AG04449 (cell line): Measurements from ENCODE around the gene HOTAIR.

Source experiments
- CTCF ChIA-PET: fragments of 350-600 bp; formaldehyde crosslinking; extraction: SDS; loops from one replicate; lab custom pipeline; 2021; ENCODE audit warnings: antibody characterized with exemption; lab: Yijun Ruan, JAX
- POLR2A ChIA-PET: fragments of 400-600, 350-600 bp; formaldehyde crosslinking; extraction: SDS; loops from one replicate; lab custom pipeline; 2020; ENCODE audit warnings: antibody characterized with exemption, inconsistent platforms; lab: Yijun Ruan, JAX
- DNase-seq: peaks from one replicate; pipeline ENCODE4 v3.0.0-alpha.2; 2010; ENCODE audit warnings: low read depth, low spot score
- H3K4me3 ChIP-seq: 2 replicates; pipeline ENCODE4 v1.5.1; 2011; ENCODE audit warnings: low read depth, mild to moderate bottlenecking, control low read depth, low read length
- TF ChIP-seq, protein P1 (sequence below): IDR thresholded peaks from one replicate; pipeline ENCODE4 v1.5.1; 2011; ENCODE audit warnings: mild to moderate bottlenecking, moderate library complexity, low read length, control low read depth, inconsistent platforms; ENCODE audit not compliant: insufficient read depth; ENCODE audit errors: missing control alignments

HOTAIR gene

DNA sequence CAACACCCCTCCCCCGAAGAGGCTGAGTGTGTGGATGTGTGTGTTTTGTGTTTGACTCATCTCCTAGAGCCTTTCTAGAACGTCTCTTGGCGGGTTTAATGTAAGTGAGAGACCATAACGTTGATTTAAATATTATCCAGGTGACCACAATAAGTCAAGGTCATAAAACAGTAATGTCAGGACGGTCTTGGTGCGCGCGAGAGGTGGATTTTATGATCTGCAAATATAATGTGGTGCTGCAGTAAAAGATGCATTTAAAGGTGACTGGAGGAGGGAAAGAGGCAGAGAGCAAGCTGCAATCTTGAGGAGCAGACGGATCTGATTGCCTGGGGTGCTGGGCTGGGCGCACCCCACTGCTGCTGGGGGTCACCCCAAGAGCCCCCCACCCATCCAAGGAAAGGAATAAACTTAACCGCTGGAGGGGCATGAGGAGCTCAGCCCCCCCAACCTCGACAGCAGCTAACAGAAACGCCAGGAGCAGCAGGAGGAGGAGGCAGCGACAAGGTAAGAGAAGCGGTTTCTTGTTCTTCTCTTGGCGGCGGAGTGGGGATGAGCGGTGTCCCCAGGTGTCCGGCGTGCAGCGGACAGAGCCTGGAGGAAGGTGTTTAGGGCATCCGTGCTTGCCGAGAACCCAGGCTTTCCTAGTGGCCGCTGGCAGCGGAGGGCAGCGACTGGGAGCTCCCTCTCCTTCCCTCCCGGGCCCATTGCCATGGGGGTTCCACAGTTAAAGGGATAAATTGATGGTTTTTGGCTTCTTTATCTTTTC lies 15.7 kb upstream of the HOTAIR start:
- no peak for DNase-seq
- TF ChIP-seq, protein P1, sequence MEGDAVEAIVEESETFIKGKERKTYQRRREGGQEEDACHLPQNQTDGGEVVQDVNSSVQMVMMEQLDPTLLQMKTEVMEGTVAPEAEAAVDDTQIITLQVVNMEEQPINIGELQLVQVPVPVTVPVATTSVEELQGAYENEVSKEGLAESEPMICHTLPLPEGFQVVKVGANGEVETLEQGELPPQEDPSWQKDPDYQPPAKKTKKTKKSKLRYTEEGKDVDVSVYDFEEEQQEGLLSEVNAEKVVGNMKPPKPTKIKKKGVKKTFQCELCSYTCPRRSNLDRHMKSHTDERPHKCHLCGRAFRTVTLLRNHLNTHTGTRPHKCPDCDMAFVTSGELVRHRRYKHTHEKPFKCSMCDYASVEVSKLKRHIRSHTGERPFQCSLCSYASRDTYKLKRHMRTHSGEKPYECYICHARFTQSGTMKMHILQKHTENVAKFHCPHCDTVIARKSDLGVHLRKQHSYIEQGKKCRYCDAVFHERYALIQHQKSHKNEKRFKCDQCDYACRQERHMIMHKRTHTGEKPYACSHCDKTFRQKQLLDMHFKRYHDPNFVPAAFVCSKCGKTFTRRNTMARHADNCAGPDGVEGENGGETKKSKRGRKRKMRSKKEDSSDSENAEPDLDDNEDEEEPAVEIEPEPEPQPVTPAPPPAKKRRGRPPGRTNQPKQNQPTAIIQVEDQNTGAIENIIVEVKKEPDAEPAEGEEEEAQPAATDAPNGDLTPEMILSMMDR = no peak
- CTCF ChIA-PET = interaction anchor here (0.6 to 6.4 kb wide), 23 partner anchors 9 to 389 kb away, joined by 3 to 88 read pairs (median 7); partner anchors contain the start of genes HOXC5, HOXC8 and HOXC9
- POLR2A ChIA-PET = interaction anchor here (0.5 to 3.8 kb wide), 10 partner anchors 10 to 211 kb away, joined by 3 to 22 read pairs (median 6); partner anchors contain the start of genes HOXC6, HOXC8 and HOXC9
- peak overlapping the region; percentile 96 for H3K4me3 ChIP-seq

DNA sequence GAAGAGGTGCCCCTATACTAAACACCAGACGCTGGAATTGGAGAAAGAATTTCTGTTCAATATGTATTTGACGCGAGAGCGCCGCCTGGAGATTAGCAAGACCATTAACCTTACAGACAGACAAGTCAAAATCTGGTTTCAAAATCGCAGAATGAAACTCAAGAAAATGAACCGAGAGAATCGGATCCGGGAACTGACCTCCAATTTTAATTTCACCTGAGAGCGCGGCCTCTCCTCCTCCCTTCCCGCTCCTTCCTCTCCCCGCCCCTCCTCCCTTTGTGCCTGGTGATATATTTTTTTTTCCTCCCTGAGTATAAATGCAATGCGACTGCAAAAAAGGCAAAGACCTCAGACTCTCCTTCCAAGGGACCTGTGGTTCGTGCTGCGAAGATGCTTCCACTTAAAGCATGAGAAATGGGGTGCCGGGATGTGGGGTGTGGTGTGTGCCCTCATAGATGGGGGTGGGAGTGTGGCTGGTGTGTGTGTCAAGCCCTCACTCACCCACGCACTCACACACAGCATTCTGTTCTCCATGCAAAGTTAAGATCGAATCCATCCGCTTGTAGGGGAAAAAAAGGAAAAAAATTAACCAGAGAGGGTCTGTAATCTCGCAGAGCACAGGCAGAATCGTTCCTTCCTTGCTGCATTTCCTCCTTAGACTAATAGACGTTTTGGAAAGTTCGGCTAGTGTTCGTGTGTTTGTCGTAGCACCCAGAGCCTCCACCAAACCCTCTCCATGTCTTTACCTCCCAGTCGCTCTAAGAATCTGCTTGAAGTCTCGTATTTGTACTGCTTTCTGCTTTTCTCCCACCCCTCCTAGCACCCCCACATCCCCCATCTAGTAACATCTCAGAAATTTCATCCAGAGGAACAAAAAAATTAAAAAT lies 14.7 kb upstream of the HOTAIR start:
- ChIA-PET POLR2A (no interaction called here), CTCF (interaction anchor here (1.1 to 5.8 kb wide), 18 partner anchors 10 to 244 kb away, joined by 3 to 401 read pairs (median 30); partner anchors contain the start of genes HOXC8, HOXC9 and SMUG1)
- H3K4me3 ChIP-seq = peak overlapping the region; percentile 96
- no peak for DNase-seq
- TF ChIP-seq, protein P1 = peak; percentile 46

DNA sequence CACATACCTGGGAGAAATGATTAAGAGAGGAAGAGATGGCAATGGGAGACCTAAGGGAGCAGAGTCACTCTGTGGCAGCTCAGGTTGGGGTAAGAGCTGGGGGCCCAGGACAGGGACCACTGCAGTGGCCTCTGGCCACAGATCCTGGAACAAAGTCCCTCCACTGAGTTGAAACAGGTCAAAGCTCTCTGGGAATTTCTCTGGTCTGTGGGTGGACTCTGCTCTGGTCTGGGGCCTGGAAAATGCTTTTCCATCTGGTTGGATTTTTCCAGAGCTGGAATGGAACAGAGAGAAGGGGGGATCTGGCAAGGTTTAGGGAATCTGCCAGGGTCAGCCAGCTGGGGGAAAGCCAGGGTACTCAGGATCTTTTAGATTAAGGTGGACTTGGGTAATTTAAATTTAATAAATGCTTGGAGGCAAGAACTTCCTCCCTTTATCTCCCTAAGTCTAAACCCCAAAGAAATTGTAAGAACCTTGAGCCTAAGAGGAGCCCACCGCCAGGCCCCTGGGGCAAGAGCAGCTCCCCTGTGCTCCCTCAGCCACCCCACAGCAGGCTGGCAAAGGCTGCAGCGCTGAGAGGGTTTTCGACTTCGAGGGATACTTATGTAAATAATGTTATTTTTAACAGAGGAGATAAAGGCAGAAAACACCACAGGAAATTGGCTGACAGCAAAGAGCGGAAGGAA lies 13.9 kb upstream of the HOTAIR start:
- POLR2A ChIA-PET = interaction anchor here (0.5 to 2.9 kb wide), 6 partner anchors 8 to 29 kb away, joined by 3 to 12 read pairs (median 4); partner anchors contain the start of gene HOXC9
- no peak for DNase-seq
- H3K4me3 ChIP-seq = peak overlapping the region; percentile 96
- TF ChIP-seq, protein P1 = no peak
- CTCF ChIA-PET = interaction anchor here (0.9 to 5.8 kb wide), 21 partner anchors 13 to 391 kb away, joined by 3 to 401 read pairs (median 6); partner anchors contain the start of genes HOXC5, HOXC8, HOXC9 and SMUG1

DNA sequence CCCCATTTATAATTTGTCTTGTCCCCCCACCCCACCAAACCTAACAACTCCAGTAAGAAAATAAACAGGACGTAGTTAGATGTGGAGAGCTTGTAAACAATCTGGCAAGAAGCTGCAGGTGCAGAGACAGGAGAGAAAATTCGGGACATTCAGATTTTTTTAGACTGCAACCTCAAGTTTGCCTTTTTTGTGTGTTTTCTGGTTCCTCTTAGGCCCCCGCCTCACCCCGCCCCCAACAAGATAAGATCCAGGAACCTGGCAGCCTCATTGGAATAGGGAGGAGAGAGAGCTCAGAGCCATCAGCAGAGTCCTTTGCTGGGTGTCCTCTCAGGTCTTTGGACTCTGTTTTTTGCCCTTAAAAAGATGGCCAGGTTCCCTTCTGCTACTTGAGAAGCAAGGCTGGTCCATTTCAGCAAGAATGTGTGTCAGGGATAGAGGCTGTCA lies 13.1 kb upstream of the HOTAIR start:
- H3K4me3 ChIP-seq = peak overlapping the region; percentile 96
- ChIA-PET POLR2A (interaction anchor here (0.7 to 2.9 kb wide), 7 partner anchors 9 to 424 kb away, joined by 3 to 12 read pairs (median 5); partner anchors contain the start of gene HOXC9), CTCF (interaction anchor here (0.8 to 5.8 kb wide), 22 partner anchors 7 to 400 kb away, joined by 3 to 401 read pairs (median 6); partner anchors contain the start of genes HOXC5, HOXC8, HOXC9 and SMUG1)
- DNase-seq = no peak
- TF ChIP-seq, protein P1 = no peak

DNA sequence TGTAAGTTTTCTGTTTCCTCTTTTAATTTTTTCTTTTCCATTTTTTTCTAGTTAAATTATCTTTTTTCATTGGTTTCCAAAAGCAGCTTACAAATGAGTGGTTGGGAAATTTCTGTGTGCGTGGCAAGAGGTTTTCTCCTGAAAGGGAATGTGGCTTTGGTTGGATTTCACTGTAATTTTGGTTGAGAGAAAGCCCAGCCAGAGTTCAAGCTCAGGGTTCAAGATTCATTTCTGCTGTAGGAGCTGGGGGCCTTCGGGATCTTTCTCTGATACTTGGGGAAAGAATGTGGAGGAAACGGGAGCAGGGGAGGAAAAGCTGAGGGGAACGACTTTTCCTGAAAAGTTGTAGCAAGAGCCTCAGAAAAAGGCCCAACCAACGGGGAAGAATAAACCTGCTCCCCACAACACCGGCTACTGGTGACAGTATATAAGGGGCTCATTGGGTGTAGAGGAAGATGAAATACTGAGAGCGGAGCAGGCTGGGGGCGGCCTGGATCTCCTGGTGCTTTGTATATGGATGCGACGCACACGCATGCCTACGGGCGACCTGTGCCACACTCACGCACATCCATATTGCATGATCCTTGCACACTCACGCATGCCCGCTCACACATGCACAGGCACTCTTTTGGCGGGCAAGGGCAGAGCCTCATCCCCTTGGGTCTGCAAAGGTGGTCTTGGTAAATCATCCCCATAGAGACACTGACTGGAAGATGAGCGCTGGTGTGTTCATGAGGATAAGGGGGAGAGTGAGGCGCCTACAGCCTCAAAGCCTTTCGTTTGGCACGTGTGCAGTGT lies 12.1 kb upstream of the HOTAIR start:
- POLR2A ChIA-PET = interaction anchor here (0.7 to 2.9 kb wide), 5 partner anchors 9 to 386 kb away, joined by 3 to 12 read pairs (median 7); no protein-coding TSS in a partner anchor
- peak overlapping the region; percentile 96 for H3K4me3 ChIP-seq
- DNase-seq = no peak
- CTCF ChIA-PET = interaction anchor here (0.8 to 5.8 kb wide), 23 partner anchors 8 to 392 kb away, joined by 3 to 401 read pairs (median 9); partner anchors contain the start of genes HOXC11, HOXC5, HOXC8 and HOXC9
- TF ChIP-seq, protein P1 = no peak
